ENCODE measurements around the gene TNFRSF12A.

- TF ChIP-seq CEBPB (tag; IDR thresholded peaks at IDR 0.05) (no peak), POLR3G (IDR thresholded peaks at IDR 0.05; ENCODE audit: extremely low read depth, insufficient read length, insufficient replicate concordance) (no peak), ATF6 (CRISPR knock-in tag; IDR thresholded peaks at IDR 0.05) (no peak), FOXM1 (IDR thresholded peaks at IDR 0.05; ENCODE audit: low read depth) (no peak), FOXM1 (CRISPR knock-in tag; IDR thresholded peaks at IDR 0.05; ENCODE audit: low read depth) (no peak), KDM5B (IDR thresholded peaks at IDR 0.05; ENCODE audit: insufficient replicate concordance, low read depth, low read length) (no peak), E2F4 (CRISPR knock-in tag; IDR thresholded peaks at IDR 0.05; ENCODE audit: low read depth) (no peak), MTA1 (IDR thresholded peaks at IDR 0.05; ENCODE audit: borderline replicate concordance) (no peak), ESRRA (IDR thresholded peaks at IDR 0.05; ENCODE audit: borderline replicate concordance, low read depth) (no peak), ZNF318 (IDR thresholded peaks at IDR 0.05; ENCODE audit: borderline replicate concordance in 1 of 2, low read depth in 1 of 2) (no peak)
- TF ChIP-seq, protein P1, sequence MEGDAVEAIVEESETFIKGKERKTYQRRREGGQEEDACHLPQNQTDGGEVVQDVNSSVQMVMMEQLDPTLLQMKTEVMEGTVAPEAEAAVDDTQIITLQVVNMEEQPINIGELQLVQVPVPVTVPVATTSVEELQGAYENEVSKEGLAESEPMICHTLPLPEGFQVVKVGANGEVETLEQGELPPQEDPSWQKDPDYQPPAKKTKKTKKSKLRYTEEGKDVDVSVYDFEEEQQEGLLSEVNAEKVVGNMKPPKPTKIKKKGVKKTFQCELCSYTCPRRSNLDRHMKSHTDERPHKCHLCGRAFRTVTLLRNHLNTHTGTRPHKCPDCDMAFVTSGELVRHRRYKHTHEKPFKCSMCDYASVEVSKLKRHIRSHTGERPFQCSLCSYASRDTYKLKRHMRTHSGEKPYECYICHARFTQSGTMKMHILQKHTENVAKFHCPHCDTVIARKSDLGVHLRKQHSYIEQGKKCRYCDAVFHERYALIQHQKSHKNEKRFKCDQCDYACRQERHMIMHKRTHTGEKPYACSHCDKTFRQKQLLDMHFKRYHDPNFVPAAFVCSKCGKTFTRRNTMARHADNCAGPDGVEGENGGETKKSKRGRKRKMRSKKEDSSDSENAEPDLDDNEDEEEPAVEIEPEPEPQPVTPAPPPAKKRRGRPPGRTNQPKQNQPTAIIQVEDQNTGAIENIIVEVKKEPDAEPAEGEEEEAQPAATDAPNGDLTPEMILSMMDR (IDR thresholded peaks at IDR 0.05 in 2 of 3, conservative IDR thresholded peaks at IDR 0.05 in 1 of 3; ENCODE audit: insufficient read depth in 2 of 3, low read depth in 1 of 3, low read length in 3 of 3) = no peak
- TF ChIP-seq, protein P2, sequence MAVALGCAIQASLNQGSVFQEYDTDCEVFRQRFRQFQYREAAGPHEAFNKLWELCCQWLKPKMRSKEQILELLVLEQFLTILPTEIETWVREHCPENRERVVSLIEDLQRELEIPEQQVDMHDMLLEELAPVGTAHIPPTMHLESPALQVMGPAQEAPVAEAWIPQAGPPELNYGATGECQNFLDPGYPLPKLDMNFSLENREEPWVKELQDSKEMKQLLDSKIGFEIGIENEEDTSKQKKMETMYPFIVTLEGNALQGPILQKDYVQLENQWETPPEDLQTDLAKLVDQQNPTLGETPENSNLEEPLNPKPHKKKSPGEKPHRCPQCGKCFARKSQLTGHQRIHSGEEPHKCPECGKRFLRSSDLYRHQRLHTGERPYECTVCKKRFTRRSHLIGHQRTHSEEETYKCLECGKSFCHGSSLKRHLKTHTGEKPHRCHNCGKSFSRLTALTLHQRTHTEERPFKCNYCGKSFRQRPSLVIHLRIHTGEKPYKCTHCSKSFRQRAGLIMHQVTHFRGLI (CRISPR knock-in tag; IDR thresholded peaks at IDR 0.05) = no peak
Observed at GRCh38 chr16:2992383-2993081, 27.6 kb upstream of the TNFRSF12A start.

All from K562 (cell line).